ENCODE data around the gene MEIOSIN.

Gene MEIOSIN

DNA sequence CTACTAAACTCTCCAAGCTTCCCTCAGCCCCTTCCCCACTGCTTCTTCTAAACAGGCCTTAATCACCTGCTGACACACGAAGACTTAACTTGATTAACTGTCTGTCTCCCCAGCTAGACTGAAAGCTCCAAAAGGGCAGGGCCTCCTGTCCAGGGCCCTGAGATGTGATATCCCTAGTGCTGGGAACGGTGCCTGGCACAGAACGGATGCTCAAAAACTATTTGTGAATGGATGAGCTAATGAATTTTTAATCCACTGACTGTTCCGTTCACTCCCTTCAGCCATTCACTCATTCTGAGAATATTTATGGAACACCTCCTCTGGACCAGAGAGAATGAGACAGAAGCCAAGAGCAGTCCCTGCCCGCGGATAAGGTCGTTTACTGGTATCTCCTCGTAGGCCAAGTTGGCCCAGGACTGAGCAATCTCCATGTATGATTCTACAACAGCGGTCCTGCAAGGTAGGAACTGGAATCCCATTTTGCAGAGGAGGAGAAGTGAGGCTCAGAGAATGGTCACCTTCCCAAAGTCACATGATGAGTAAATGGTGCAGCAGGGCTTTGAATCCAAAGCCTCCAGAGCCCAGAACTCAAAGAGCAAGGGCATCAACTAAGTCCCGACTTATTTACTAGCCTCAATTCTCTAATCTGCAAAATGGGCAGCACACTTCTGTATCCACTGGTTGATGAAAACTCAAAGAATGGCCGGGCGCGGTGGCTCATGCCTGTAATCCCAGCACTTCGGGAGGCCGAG lies 56.0 kb downstream of the MEIOSIN start:
- Histone ChIP-seq H3K4me3 (ENCODE audit: low read depth, low read length) (no peak overlapping the region), H3K9me3 (ENCODE audit: severe bottlenecking) (no peaks in the 10 kb centered on the region), H3K27ac (no peak overlapping the region), H3K27me3 (ENCODE audit: insufficient read depth, low read depth, severe bottlenecking) (no peaks in the 10 kb centered on the region), H3K36me3 (peaks cover 49% of the 10 kb centered on the region)
- no peak for DNase-seq
- no peak for TF ChIP-seq CTCF (IDR thresholded peaks at IDR 0.05; ENCODE audit: low read depth, low read length)

DNA sequence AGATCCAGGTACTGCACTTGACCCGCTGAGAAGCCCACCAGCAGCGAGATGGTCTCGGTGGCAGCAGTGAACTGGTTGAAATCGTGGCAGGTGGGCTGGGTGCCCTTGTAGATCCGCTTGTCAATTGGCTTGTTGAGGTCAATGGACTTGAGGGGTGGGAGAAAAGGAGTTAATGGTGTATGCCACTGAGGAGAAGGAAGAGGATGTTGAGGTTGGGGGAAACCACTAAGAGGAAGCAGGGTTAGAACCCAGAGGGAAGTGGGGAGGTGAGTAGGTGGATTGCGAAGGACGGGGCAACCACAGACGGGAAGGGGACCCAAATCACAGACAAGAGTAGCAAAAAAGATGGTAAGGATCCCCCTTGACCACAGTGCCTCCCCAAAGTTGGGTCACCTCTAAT lies 57.7 kb downstream of the MEIOSIN start:
- H3K27ac ChIP-seq = no peak overlapping the region
- TF ChIP-seq CTCF (IDR thresholded peaks at IDR 0.05; ENCODE audit: low read depth, low read length) = no peak
- H3K27me3 ChIP-seq (ENCODE audit: insufficient read depth, low read depth, severe bottlenecking) = no peaks in the 10 kb centered on the region
- H3K36me3 ChIP-seq = peaks cover 43% of the 10 kb centered on the region
- H3K9me3 ChIP-seq (ENCODE audit: severe bottlenecking) = no peaks in the 10 kb centered on the region
- no peak overlapping the region for H3K4me3 ChIP-seq (ENCODE audit: low read depth, low read length)
- no peak for DNase-seq

- H3K27ac ChIP-seq = peak overlapping the region; percentile 86; the same call in 1 of the 2 replicates
Observed at GRCh38 chr19:45791744-45792469, 58.7 kb downstream of the MEIOSIN start.

GRCh38 chr19:45792470-45793177 lies 59.4 kb downstream of the MEIOSIN start, which contains the start of gene DMWD:
DMWD (minus strand) TSS chr19:45792845; CDS start chr19:45792756, 89 bp downstream.
- DNase-seq = peak; percentile 99
- H3K4me3 ChIP-seq (ENCODE audit: low read depth, low read length) = peak within 1 kb of the TSS; percentile 56
- no peaks in the 10 kb centered on the region for H3K9me3 ChIP-seq (ENCODE audit: severe bottlenecking)
- peaks cover 28% of the 10 kb centered on the region for H3K36me3 ChIP-seq
- no peak for TF ChIP-seq CTCF (IDR thresholded peaks at IDR 0.05; ENCODE audit: low read depth, low read length)
- peak within 1 kb of the TSS; percentile 86 for H3K27ac ChIP-seq
- H3K27me3 ChIP-seq (ENCODE audit: insufficient read depth, low read depth, severe bottlenecking) = no peaks in the 10 kb centered on the region

More at GRCh38 chr19:45791744-45792469, 58.7 kb downstream of the MEIOSIN start:
- no peaks in the 10 kb centered on the region for H3K27me3 ChIP-seq (ENCODE audit: insufficient read depth, low read depth, severe bottlenecking)
- no peak for DNase-seq
- peak overlapping the region; percentile 56 for H3K4me3 ChIP-seq (ENCODE audit: low read depth, low read length)
- H3K9me3 ChIP-seq (ENCODE audit: severe bottlenecking) = no peaks in the 10 kb centered on the region
- H3K36me3 ChIP-seq = peaks cover 35% of the 10 kb centered on the region
- no peak for TF ChIP-seq CTCF (IDR thresholded peaks at IDR 0.05; ENCODE audit: low read depth, low read length)

GRCh38 chr19:45793178-45793564 lies 59.9 kb downstream of the MEIOSIN start:
- Histone ChIP-seq H3K27me3 (ENCODE audit: insufficient read depth, low read depth, severe bottlenecking) (no peaks in the 10 kb centered on the region), H3K36me3 (peaks cover 24% of the 10 kb centered on the region), H3K27ac (peak overlapping the region; percentile 23; the same call in 1 of the 2 replicates), H3K4me3 (ENCODE audit: low read depth, low read length) (no peak overlapping the region; the same call in 1 of the 2 replicates), H3K9me3 (ENCODE audit: severe bottlenecking) (no peaks in the 10 kb centered on the region)
- TF ChIP-seq CTCF (IDR thresholded peaks at IDR 0.05; ENCODE audit: low read depth, low read length) = no peak
- DNase-seq = no peak
